ENCODE measurements around the gene CAMK1D.

The CAMK1D gene

GRCh38 chr10:12518024-12518423 lies 168.7 kb downstream of the CAMK1D start:
- Mint-ChIP-seq H3K27me3 (ENCODE audit: low read depth) (peaks cover 3% of the 10 kb centered on the region), H3K36me3 (ENCODE audit: low read depth) (peaks cover 9% of the 10 kb centered on the region), H3K4me1 (peaks cover 5% of the 10 kb centered on the region), H3K9me3 (peaks cover 12% of the 10 kb centered on the region), H3K27ac (no peak overlapping the region), H3K4me3 (no peak overlapping the region)
- TF ChIP-seq CTCF (IDR thresholded peaks at IDR 0.05; ENCODE audit: unreplicated experiment in 3 of 3) = no peak

GRCh38 chr10:12521423-12521822 lies 172.1 kb downstream of the CAMK1D start:
- H3K9me3 Mint-ChIP-seq = peaks cover 30% of the 10 kb centered on the region
- H3K27ac Mint-ChIP-seq = no peak overlapping the region
- no peaks in the 10 kb centered on the region for H3K27me3 Mint-ChIP-seq (ENCODE audit: low read depth)
- peaks cover 18% of the 10 kb centered on the region for H3K36me3 Mint-ChIP-seq (ENCODE audit: low read depth)
- H3K4me3 Mint-ChIP-seq = no peak overlapping the region
- no peak for TF ChIP-seq CTCF (IDR thresholded peaks at IDR 0.05; ENCODE audit: unreplicated experiment in 3 of 3)
- no peaks in the 10 kb centered on the region for H3K4me1 Mint-ChIP-seq

- Mint-ChIP-seq H3K27ac (no peak overlapping the region), H3K4me3 (no peak overlapping the region), H3K27me3 (ENCODE audit: low read depth) (no peaks in the 10 kb centered on the region), H3K9me3 (peaks cover 27% of the 10 kb centered on the region), H3K4me1 (peaks cover 1% of the 10 kb centered on the region), H3K36me3 (ENCODE audit: low read depth) (peaks cover 12% of the 10 kb centered on the region)
- TF ChIP-seq CTCF (IDR thresholded peaks at IDR 0.05; ENCODE audit: unreplicated experiment in 3 of 3) = no peak
Observed at GRCh38 chr10:12526311-12526710, 177.0 kb downstream of the CAMK1D start.

GRCh38 chr10:12529976-12530375 lies 180.6 kb downstream of the CAMK1D start:
- H3K27me3 Mint-ChIP-seq (ENCODE audit: low read depth) = peaks cover 3% of the 10 kb centered on the region
- no peak overlapping the region for H3K4me3 Mint-ChIP-seq
- H3K9me3 Mint-ChIP-seq = peaks cover 20% of the 10 kb centered on the region
- H3K4me1 Mint-ChIP-seq = peaks cover 6% of the 10 kb centered on the region
- no peak overlapping the region for H3K27ac Mint-ChIP-seq
- peaks cover 4% of the 10 kb centered on the region for H3K36me3 Mint-ChIP-seq (ENCODE audit: low read depth)
- TF ChIP-seq CTCF (IDR thresholded peaks at IDR 0.05; ENCODE audit: unreplicated experiment in 3 of 3) = no peak

GRCh38 chr10:12531305-12532220 lies 182.2 kb downstream of the CAMK1D start:
- Mint-ChIP-seq H3K27me3 (ENCODE audit: low read depth) (peaks cover 3% of the 10 kb centered on the region), H3K9me3 (peaks cover 5% of the 10 kb centered on the region), H3K4me3 (no peak overlapping the region), H3K27ac (no peak overlapping the region), H3K36me3 (ENCODE audit: low read depth) (no peaks in the 10 kb centered on the region), H3K4me1 (peaks cover 6% of the 10 kb centered on the region)
- no peak for TF ChIP-seq CTCF (IDR thresholded peaks at IDR 0.05; ENCODE audit: unreplicated experiment in 3 of 3)

- H3K27me3 Mint-ChIP-seq (ENCODE audit: low read depth) = peaks cover 3% of the 10 kb centered on the region
- H3K36me3 Mint-ChIP-seq (ENCODE audit: low read depth) = no peaks in the 10 kb centered on the region
- TF ChIP-seq CTCF (IDR thresholded peaks at IDR 0.05; ENCODE audit: unreplicated experiment in 3 of 3) = no peak
- H3K27ac Mint-ChIP-seq = no peak overlapping the region
- peaks cover 5% of the 10 kb centered on the region for H3K9me3 Mint-ChIP-seq
- H3K4me3 Mint-ChIP-seq = no peak overlapping the region
- peaks cover 11% of the 10 kb centered on the region for H3K4me1 Mint-ChIP-seq
Observed at GRCh38 chr10:12533151-12533550, 183.8 kb downstream of the CAMK1D start.
